ENCODE data around the gene PRKCZ.

The PRKCZ gene

GRCh38 chr1:2037314-2037979 is 12.8 kb upstream of the PRKCZ start:
- no peak overlapping the region for H4K8ac ChIP-seq (ENCODE audit: low read depth, low read length)
- H3K9ac ChIP-seq (ENCODE audit: low read length): no peak overlapping the region
- H3K27ac ChIP-seq (ENCODE audit: low read depth, low read length): no peak overlapping the region
- DNase-seq: no peak
- no peak overlapping the region for H3K4ac ChIP-seq (ENCODE audit: low read depth, low read length)
- no peak overlapping the region for H2AFZ ChIP-seq (ENCODE audit: insufficient read depth, low read length, poor library complexity)
- H3K79me1 ChIP-seq (ENCODE audit: low read length): no peaks in the 10 kb centered on the region
- no peak overlapping the region for H2AK5ac ChIP-seq (ENCODE audit: low read length)
- no peak overlapping the region for H3K4me3 ChIP-seq (ENCODE audit: low read depth, low read length)
- no peak overlapping the region for H2BK5ac ChIP-seq (ENCODE audit: low read depth, low read length, poor library complexity)
- peaks cover 4% of the 10 kb centered on the region for H3K9me3 ChIP-seq (ENCODE audit: insufficient read depth, low read depth, low read length)
- H3K36me3 ChIP-seq (ENCODE audit: control insufficient read depth in 1 of 2, insufficient read depth in 2 of 2, low read length in 2 of 2): no peaks in the 10 kb centered on the region
- no peak overlapping the region for H3K4me2 ChIP-seq (ENCODE audit: low read length)
- H4K12ac ChIP-seq (ENCODE audit: low read depth, low read length): no peak overlapping the region
- H2BK12ac ChIP-seq (ENCODE audit: low read length): no peak overlapping the region
- H3K27me3 ChIP-seq (ENCODE audit: insufficient read depth, low read length): no peaks in the 10 kb centered on the region
- H4K91ac ChIP-seq (ENCODE audit: low read depth, low read length): no peak overlapping the region
- H3K23ac ChIP-seq (ENCODE audit: low read length): no peak overlapping the region
- no peak overlapping the region for H3K18ac ChIP-seq (ENCODE audit: low read length)
- WGBS (ENCODE audit: extremely low coverage, insufficient coverage, insufficient read length): no CpG with 5 or more reads among the region's 18 CpGs
- no peaks in the 10 kb centered on the region for H3K4me1 ChIP-seq (ENCODE audit: control insufficient read depth in 1 of 2, insufficient read depth in 2 of 2, low read length in 2 of 2)
- H3K79me2 ChIP-seq (ENCODE audit: control insufficient read depth, insufficient read depth, low read length, poor library complexity): no peaks in the 10 kb centered on the region
- no peak overlapping the region for H3K14ac ChIP-seq (ENCODE audit: low read length)
- no peak overlapping the region for H2BK120ac ChIP-seq (ENCODE audit: insufficient read depth, low read length, poor library complexity)

GRCh38 chr1:2038229-2038628 is 12.0 kb upstream of the PRKCZ start:
- H3K4me3 ChIP-seq (ENCODE audit: low read depth, low read length): no peak overlapping the region
- DNase-seq: no peak
- no peaks in the 10 kb centered on the region for H3K36me3 ChIP-seq (ENCODE audit: control insufficient read depth in 1 of 2, insufficient read depth in 2 of 2, low read length in 2 of 2)

GRCh38 chr1:2039251-2039650 is 11.0 kb upstream of the PRKCZ start:
- Histone ChIP-seq H3K4me1 (ENCODE audit: control insufficient read depth in 1 of 2, insufficient read depth in 2 of 2, low read length in 2 of 2) (no peaks in the 10 kb centered on the region), H3K9me3 (ENCODE audit: insufficient read depth, low read depth, low read length) (peaks cover 4% of the 10 kb centered on the region), H3K27ac (ENCODE audit: low read depth, low read length) (no peak overlapping the region), H4K91ac (ENCODE audit: low read depth, low read length) (no peak overlapping the region), H3K4me3 (ENCODE audit: low read depth, low read length) (no peak overlapping the region), H2BK5ac (ENCODE audit: low read depth, low read length, poor library complexity) (no peak overlapping the region), H2BK12ac (ENCODE audit: low read length) (no peak overlapping the region), H3K36me3 (ENCODE audit: control insufficient read depth in 1 of 2, insufficient read depth in 2 of 2, low read length in 2 of 2) (no peaks in the 10 kb centered on the region), H2AK5ac (ENCODE audit: low read length) (no peak overlapping the region), H2BK120ac (ENCODE audit: insufficient read depth, low read length, poor library complexity) (no peak overlapping the region), H3K14ac (ENCODE audit: low read length) (no peak overlapping the region), H2AFZ (ENCODE audit: insufficient read depth, low read length, poor library complexity) (no peak overlapping the region), H4K12ac (ENCODE audit: low read depth, low read length) (no peak overlapping the region), H4K8ac (ENCODE audit: low read depth, low read length) (no peak overlapping the region), H3K4ac (ENCODE audit: low read depth, low read length) (no peak overlapping the region), H3K4me2 (ENCODE audit: low read length) (no peak overlapping the region), H3K9ac (ENCODE audit: low read length) (no peak overlapping the region), H3K18ac (ENCODE audit: low read length) (no peak overlapping the region), H3K23ac (ENCODE audit: low read length) (no peak overlapping the region), H3K79me1 (ENCODE audit: low read length) (no peaks in the 10 kb centered on the region), H3K79me2 (ENCODE audit: control insufficient read depth, insufficient read depth, low read length, poor library complexity) (no peaks in the 10 kb centered on the region), H3K27me3 (ENCODE audit: insufficient read depth, low read length) (no peaks in the 10 kb centered on the region)
- no peak for DNase-seq
- no CpG with 5 or more reads among the region's 8 CpGs for WGBS (ENCODE audit: extremely low coverage, insufficient coverage, insufficient read length)

More at GRCh38 chr1:2038229-2038628, 12.0 kb upstream of the PRKCZ start:
- no peak overlapping the region for H3K9ac ChIP-seq (ENCODE audit: low read length)
- H2BK120ac ChIP-seq (ENCODE audit: insufficient read depth, low read length, poor library complexity): no peak overlapping the region
- no peaks in the 10 kb centered on the region for H3K79me2 ChIP-seq (ENCODE audit: control insufficient read depth, insufficient read depth, low read length, poor library complexity)
- H3K9me3 ChIP-seq (ENCODE audit: insufficient read depth, low read depth, low read length): peaks cover 4% of the 10 kb centered on the region
- H2AFZ ChIP-seq (ENCODE audit: insufficient read depth, low read length, poor library complexity): no peak overlapping the region
- no peak overlapping the region for H3K4ac ChIP-seq (ENCODE audit: low read depth, low read length)
- no peak overlapping the region for H3K14ac ChIP-seq (ENCODE audit: low read length)
- no peak overlapping the region for H2AK5ac ChIP-seq (ENCODE audit: low read length)
- H4K91ac ChIP-seq (ENCODE audit: low read depth, low read length): no peak overlapping the region
- H3K4me2 ChIP-seq (ENCODE audit: low read length): no peak overlapping the region
- H3K4me1 ChIP-seq (ENCODE audit: control insufficient read depth in 1 of 2, insufficient read depth in 2 of 2, low read length in 2 of 2): no peaks in the 10 kb centered on the region
- no peak overlapping the region for H4K12ac ChIP-seq (ENCODE audit: low read depth, low read length)
- no peak overlapping the region for H3K18ac ChIP-seq (ENCODE audit: low read length)
- no peak overlapping the region for H3K23ac ChIP-seq (ENCODE audit: low read length)
- WGBS (ENCODE audit: extremely low coverage, insufficient coverage, insufficient read length): no CpG with 5 or more reads among the region's 8 CpGs
- H2BK5ac ChIP-seq (ENCODE audit: low read depth, low read length, poor library complexity): no peak overlapping the region
- H2BK12ac ChIP-seq (ENCODE audit: low read length): no peak overlapping the region
- no peaks in the 10 kb centered on the region for H3K79me1 ChIP-seq (ENCODE audit: low read length)
- no peak overlapping the region for H3K27ac ChIP-seq (ENCODE audit: low read depth, low read length)
- H3K27me3 ChIP-seq (ENCODE audit: insufficient read depth, low read length): no peaks in the 10 kb centered on the region
- H4K8ac ChIP-seq (ENCODE audit: low read depth, low read length): no peak overlapping the region

- Histone ChIP-seq H3K18ac (ENCODE audit: low read length) (no peak overlapping the region), H3K27me3 (ENCODE audit: insufficient read depth, low read length) (no peaks in the 10 kb centered on the region), H4K91ac (ENCODE audit: low read depth, low read length) (no peak overlapping the region), H3K23ac (ENCODE audit: low read length) (no peak overlapping the region), H2AFZ (ENCODE audit: insufficient read depth, low read length, poor library complexity) (no peak overlapping the region), H2BK12ac (ENCODE audit: low read length) (no peak overlapping the region), H4K12ac (ENCODE audit: low read depth, low read length) (no peak overlapping the region), H3K4ac (ENCODE audit: low read depth, low read length) (no peak overlapping the region), H3K4me1 (ENCODE audit: control insufficient read depth in 1 of 2, insufficient read depth in 2 of 2, low read length in 2 of 2) (peaks cover 0 to 2% of the 10 kb centered on the region in 2 experiments), H3K79me2 (ENCODE audit: control insufficient read depth, insufficient read depth, low read length, poor library complexity) (no peaks in the 10 kb centered on the region), H3K4me2 (ENCODE audit: low read length) (no peak overlapping the region), H3K36me3 (ENCODE audit: control insufficient read depth in 1 of 2, insufficient read depth in 2 of 2, low read length in 2 of 2) (no peaks in the 10 kb centered on the region), H3K9me3 (ENCODE audit: insufficient read depth, low read depth, low read length) (peaks cover 4% of the 10 kb centered on the region), H2BK120ac (ENCODE audit: insufficient read depth, low read length, poor library complexity) (no peak overlapping the region), H3K14ac (ENCODE audit: low read length) (no peak overlapping the region), H3K4me3 (ENCODE audit: low read depth, low read length) (no peak overlapping the region), H3K9ac (ENCODE audit: low read length) (no peak overlapping the region), H4K8ac (ENCODE audit: low read depth, low read length) (no peak overlapping the region), H3K27ac (ENCODE audit: low read depth, low read length) (no peak overlapping the region), H3K79me1 (ENCODE audit: low read length) (no peaks in the 10 kb centered on the region), H2BK5ac (ENCODE audit: low read depth, low read length, poor library complexity) (no peak overlapping the region), H2AK5ac (ENCODE audit: low read length) (no peak overlapping the region)
- DNase-seq: no peak
- no CpG with 5 or more reads among the region's 15 CpGs for WGBS (ENCODE audit: extremely low coverage, insufficient coverage, insufficient read length)
Measured at GRCh38 chr1:2041305-2041704, 8.9 kb upstream of the PRKCZ start.
